Loucy (cell line): Measurements from ENCODE around the gene CUX1.

Experiments
- EZH2phosphoT487 ChIP-seq: fragments of 200-600 bp; IDR thresholded peaks from 2 replicates; pipeline ENCODE4 v1.6.1; 2018; ENCODE audit warnings: antibody characterized with exemption, mild to moderate bottlenecking, moderate library complexity, borderline replicate concordance
- TF ChIP-seq, protein P1 (sequence below): fragments of 200-600 bp; sonication (generic); conservative IDR thresholded peaks from 2 replicates; pipeline ENCODE4 v1.5.1; 2014; ENCODE audit warnings: mild to moderate bottlenecking, antibody characterized with exemption, low read length

DNA sequence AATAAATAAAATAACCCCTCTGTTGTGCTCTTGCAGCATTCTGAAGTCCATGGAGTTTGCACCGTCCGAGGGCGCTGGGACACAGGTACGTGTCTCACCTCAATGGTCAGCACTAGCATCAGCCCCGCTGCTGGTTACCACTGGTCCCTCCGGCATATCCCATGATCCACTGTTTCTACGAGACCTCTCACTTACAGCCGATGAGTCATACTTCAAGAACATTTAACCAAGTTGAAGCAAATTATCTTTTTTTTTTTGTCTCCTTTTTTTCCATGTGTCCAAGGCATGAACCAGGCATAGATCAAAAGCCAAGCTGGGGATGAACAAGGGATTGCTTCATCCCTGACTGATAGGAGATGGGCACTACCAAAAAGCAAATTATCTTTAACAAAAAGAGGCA, 376.4 kb downstream of the CUX1 start:
- TF ChIP-seq, protein P1, sequence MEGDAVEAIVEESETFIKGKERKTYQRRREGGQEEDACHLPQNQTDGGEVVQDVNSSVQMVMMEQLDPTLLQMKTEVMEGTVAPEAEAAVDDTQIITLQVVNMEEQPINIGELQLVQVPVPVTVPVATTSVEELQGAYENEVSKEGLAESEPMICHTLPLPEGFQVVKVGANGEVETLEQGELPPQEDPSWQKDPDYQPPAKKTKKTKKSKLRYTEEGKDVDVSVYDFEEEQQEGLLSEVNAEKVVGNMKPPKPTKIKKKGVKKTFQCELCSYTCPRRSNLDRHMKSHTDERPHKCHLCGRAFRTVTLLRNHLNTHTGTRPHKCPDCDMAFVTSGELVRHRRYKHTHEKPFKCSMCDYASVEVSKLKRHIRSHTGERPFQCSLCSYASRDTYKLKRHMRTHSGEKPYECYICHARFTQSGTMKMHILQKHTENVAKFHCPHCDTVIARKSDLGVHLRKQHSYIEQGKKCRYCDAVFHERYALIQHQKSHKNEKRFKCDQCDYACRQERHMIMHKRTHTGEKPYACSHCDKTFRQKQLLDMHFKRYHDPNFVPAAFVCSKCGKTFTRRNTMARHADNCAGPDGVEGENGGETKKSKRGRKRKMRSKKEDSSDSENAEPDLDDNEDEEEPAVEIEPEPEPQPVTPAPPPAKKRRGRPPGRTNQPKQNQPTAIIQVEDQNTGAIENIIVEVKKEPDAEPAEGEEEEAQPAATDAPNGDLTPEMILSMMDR, result no peak
- no peak for TF ChIP-seq EZH2phosphoT487
